ENCODE data around the gene CMAS.
A peak's percentile ranks its signal among the peaks of the same experiment; 100 is the strongest.
"Not testable (repeated sequence)": the region's sequence is repeated elsewhere in the genome, so short reads cannot be mapped to it uniquely, and the experiment has no call there.

CMAS gene

DNA sequence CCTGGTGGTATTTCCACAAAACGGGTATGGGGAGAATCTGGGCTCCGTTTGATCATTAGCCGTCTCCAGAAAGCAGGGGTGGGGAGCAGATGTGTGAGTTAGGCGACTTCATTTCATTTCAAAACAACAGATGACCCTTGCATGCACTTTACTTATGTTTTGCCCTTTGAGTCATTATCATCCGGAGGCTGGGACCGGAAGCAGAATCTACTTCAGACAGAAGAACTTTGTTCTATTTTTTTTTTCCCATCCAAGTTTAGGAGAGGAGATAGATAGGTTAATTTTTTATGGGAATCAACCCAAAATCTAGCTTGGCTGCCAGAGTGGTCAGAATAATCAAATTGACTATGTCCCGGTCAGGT lies 31.3 kb upstream of the CMAS start:
- Histone ChIP-seq H3K4me3 (ENCODE audit: low read length) (no peak overlapping the region), H3F3A (ENCODE audit: insufficient read depth, low read length) (no peaks in the 10 kb centered on the region), H3K4me1 (ENCODE audit: low read length) (no peaks in the 10 kb centered on the region), H3K4me2 (ENCODE audit: low read depth, low read length) (no peak overlapping the region), H3K9me3 (replicated peaks; ENCODE audit: insufficient read depth, low read length) (no peaks in the 10 kb centered on the region), H3K9ac (ENCODE audit: low read length) (no peak overlapping the region), H2AFZ (ENCODE audit: low read length) (no peak overlapping the region), H4K20me1 (ENCODE audit: insufficient read depth, low read length) (no peaks in the 10 kb centered on the region), H3K79me2 (ENCODE audit: low read length) (no peaks in the 10 kb centered on the region), H3K9me2 (replicated peaks; ENCODE audit: insufficient read depth, low read length) (no peaks in the 10 kb centered on the region), H3K36me3 (replicated peaks; ENCODE audit: insufficient read depth, low read length) (no peaks in the 10 kb centered on the region), H3K27ac (ENCODE audit: low read length) (no peak overlapping the region), H3K27me3 (replicated peaks; ENCODE audit: insufficient read depth, low read length) (no peaks in the 10 kb centered on the region)
- DNase-seq, result no peak
- TF ChIP-seq EZH2phosphoT487 (IDR thresholded peaks at IDR 0.05; ENCODE audit: low read length), result no peak
- no peak for TF ChIP-seq EZH2 (optimal IDR thresholded peaks at IDR 0.05; ENCODE audit: low read depth, low read length)
- no peak for TF ChIP-seq CTCF (IDR thresholded peaks at IDR 0.05; ENCODE audit: low read length)

- TF ChIP-seq CTCF (IDR thresholded peaks at IDR 0.05; ENCODE audit: low read length), result no peak
- TF ChIP-seq EZH2 (optimal IDR thresholded peaks at IDR 0.05; ENCODE audit: low read depth, low read length), result no peak
- no peak for TF ChIP-seq EZH2phosphoT487 (IDR thresholded peaks at IDR 0.05; ENCODE audit: low read length)
- Histone ChIP-seq H3K9me3 (replicated peaks; ENCODE audit: insufficient read depth, low read length) (no peaks in the 10 kb centered on the region), H3K79me2 (ENCODE audit: low read length) (no peaks in the 10 kb centered on the region), H3K9me2 (replicated peaks; ENCODE audit: insufficient read depth, low read length) (no peaks in the 10 kb centered on the region), H3K27me3 (replicated peaks; ENCODE audit: insufficient read depth, low read length) (no peaks in the 10 kb centered on the region), H3K9ac (ENCODE audit: low read length) (no peak overlapping the region), H2AFZ (ENCODE audit: low read length) (no peak overlapping the region), H3K27ac (ENCODE audit: low read length) (no peak overlapping the region), H3K4me3 (ENCODE audit: low read length) (no peak overlapping the region), H3F3A (ENCODE audit: insufficient read depth, low read length) (no peaks in the 10 kb centered on the region), H3K36me3 (replicated peaks; ENCODE audit: insufficient read depth, low read length) (no peaks in the 10 kb centered on the region), H4K20me1 (ENCODE audit: insufficient read depth, low read length) (no peaks in the 10 kb centered on the region), H3K4me2 (ENCODE audit: low read depth, low read length) (no peak overlapping the region), H3K4me1 (ENCODE audit: low read length) (no peaks in the 10 kb centered on the region)
- DNase-seq, result no peak
These were observed 29.0 kb upstream of the CMAS start for GRCh38 chr12:22016982-22017381.

- H3K36me3 ChIP-seq (replicated peaks; ENCODE audit: insufficient read depth, low read length), result no peaks in the 10 kb centered on the region
- H2AFZ ChIP-seq (ENCODE audit: low read length), result no peak overlapping the region
- no peaks in the 10 kb centered on the region for H3K4me1 ChIP-seq (ENCODE audit: low read length)
These were observed 27.2 kb upstream of the CMAS start for GRCh38 chr12:22018860-22019259.

DNA sequence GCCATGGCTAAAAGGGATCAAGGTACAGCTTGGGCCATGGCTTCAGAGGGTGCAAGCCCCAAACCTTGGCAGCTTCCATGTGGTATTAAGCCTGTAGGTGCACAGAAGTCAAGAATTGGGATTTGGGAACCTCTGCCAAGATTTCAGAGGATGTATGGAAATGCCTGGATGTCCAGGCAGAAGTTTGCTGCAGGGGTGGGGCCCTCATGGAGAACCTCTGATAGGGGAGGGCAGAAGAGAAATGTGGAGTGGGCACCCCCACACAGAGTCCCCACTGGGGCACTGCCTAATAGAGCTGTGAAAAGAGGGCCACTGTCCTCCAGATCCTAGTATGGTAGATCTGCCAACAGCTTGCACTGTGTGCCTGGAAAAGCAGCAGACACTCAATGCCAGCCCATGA lies 22.5 kb upstream of the CMAS start:
- H4K20me1 ChIP-seq (ENCODE audit: insufficient read depth, low read length); H3K27me3 ChIP-seq (replicated peaks; ENCODE audit: insufficient read depth, low read length); H3K4me1 ChIP-seq (ENCODE audit: low read length); H3K4me3 ChIP-seq (ENCODE audit: low read length); DNase-seq; H3F3A ChIP-seq (ENCODE audit: insufficient read depth, low read length); H3K4me2 ChIP-seq (ENCODE audit: low read depth, low read length); H3K9me2 ChIP-seq (replicated peaks; ENCODE audit: insufficient read depth, low read length); H2AFZ ChIP-seq (ENCODE audit: low read length); H3K27ac ChIP-seq (ENCODE audit: low read length); H3K9ac ChIP-seq (ENCODE audit: low read length); H3K36me3 ChIP-seq (replicated peaks; ENCODE audit: insufficient read depth, low read length); H3K79me2 ChIP-seq (ENCODE audit: low read length); H3K9me3 ChIP-seq (replicated peaks; ENCODE audit: insufficient read depth, low read length): not testable (repeated sequence)

More at GRCh38 chr12:22018860-22019259, 27.2 kb upstream of the CMAS start:
- no peaks in the 10 kb centered on the region for H3F3A ChIP-seq (ENCODE audit: insufficient read depth, low read length)
- H3K4me2 ChIP-seq (ENCODE audit: low read depth, low read length), result no peak overlapping the region
- no peaks in the 10 kb centered on the region for H3K9me3 ChIP-seq (replicated peaks; ENCODE audit: insufficient read depth, low read length)
- peak; percentile 46 for TF ChIP-seq CTCF (IDR thresholded peaks at IDR 0.05; ENCODE audit: low read length)
- no peak for TF ChIP-seq EZH2 (optimal IDR thresholded peaks at IDR 0.05; ENCODE audit: low read depth, low read length)
- H4K20me1 ChIP-seq (ENCODE audit: insufficient read depth, low read length), result no peaks in the 10 kb centered on the region
- H3K79me2 ChIP-seq (ENCODE audit: low read length), result no peaks in the 10 kb centered on the region
- no peaks in the 10 kb centered on the region for H3K27me3 ChIP-seq (replicated peaks; ENCODE audit: insufficient read depth, low read length)
- no peaks in the 10 kb centered on the region for H3K9me2 ChIP-seq (replicated peaks; ENCODE audit: insufficient read depth, low read length)
- no peak overlapping the region for H3K4me3 ChIP-seq (ENCODE audit: low read length)
- DNase-seq, result peak; percentile 33
- no peak overlapping the region for H3K9ac ChIP-seq (ENCODE audit: low read length)
- no peak overlapping the region for H3K27ac ChIP-seq (ENCODE audit: low read length)
